Measurements from ENCODE around the gene INTS11. TPM values are rescaled to one million over a fixed set of nuclear protein-coding genes. Genes with fewer than 3 reads are reported as not detected.
"Not testable (repeated sequence)": the region's sequence is repeated elsewhere in the genome, so short reads cannot be mapped to it uniquely, and the experiment has no call there.

The INTS11 gene
- total RNA-seq, 1 donor from 2014 or later, result 94.2 TPM

DNA sequence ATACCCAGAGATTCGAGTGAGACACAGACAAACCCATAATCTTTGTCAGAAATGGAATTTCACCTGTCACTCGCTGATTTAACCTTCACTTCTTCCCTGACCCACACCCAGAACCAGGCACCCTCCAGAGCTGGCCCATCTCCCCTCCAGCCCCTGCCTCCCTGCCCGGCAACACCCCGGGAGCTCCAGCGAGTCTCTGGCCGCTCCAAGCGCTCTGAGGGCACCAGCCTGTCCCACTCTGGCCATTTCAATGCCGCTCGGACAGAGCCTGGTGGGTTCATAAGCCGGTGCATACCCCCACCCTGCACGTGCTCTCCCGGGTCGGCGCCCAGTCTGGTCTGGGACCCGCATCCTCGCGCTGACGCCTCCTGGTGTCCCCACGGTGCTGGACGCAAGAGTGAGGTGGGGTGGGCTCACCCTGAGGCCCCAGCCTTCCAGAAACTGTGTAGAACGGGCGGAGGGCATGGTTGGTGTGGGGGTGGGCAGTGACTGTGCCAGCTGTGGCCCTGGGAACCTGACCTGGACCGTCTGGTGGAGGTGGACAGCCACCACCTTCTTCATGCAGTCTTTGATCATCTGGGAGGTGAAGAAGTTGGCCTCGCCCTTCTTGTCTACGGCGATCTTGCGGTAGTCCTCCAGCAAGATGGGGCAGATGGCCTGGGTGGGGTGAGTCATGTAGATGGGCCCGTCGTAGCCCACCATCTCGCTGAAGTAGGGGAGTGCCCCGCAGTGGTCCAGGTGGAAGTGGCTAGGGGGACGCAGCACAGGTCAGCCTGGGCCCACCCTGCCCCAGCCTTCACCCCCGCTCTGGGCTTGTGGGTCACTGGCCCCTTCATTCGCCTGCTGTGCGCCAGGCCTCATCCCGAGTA, 5.4 kb downstream of the INTS11 start:
- no peak overlapping the region for H3K4me3 ChIP-seq (ENCODE audit: low read depth, low read length)
- TF ChIP-seq, protein P1, sequence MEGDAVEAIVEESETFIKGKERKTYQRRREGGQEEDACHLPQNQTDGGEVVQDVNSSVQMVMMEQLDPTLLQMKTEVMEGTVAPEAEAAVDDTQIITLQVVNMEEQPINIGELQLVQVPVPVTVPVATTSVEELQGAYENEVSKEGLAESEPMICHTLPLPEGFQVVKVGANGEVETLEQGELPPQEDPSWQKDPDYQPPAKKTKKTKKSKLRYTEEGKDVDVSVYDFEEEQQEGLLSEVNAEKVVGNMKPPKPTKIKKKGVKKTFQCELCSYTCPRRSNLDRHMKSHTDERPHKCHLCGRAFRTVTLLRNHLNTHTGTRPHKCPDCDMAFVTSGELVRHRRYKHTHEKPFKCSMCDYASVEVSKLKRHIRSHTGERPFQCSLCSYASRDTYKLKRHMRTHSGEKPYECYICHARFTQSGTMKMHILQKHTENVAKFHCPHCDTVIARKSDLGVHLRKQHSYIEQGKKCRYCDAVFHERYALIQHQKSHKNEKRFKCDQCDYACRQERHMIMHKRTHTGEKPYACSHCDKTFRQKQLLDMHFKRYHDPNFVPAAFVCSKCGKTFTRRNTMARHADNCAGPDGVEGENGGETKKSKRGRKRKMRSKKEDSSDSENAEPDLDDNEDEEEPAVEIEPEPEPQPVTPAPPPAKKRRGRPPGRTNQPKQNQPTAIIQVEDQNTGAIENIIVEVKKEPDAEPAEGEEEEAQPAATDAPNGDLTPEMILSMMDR (IDR thresholded peaks at IDR 0.05; ENCODE audit: insufficient read depth, low read length, poor library complexity, severe bottlenecking), result no peak
- no peak for DNase-seq (ENCODE audit: low read depth)
- H3K27me3 ChIP-seq (ENCODE audit: control insufficient read depth, insufficient read depth, low read length), result no peaks in the 10 kb centered on the region
- H3K36me3 ChIP-seq (ENCODE audit: control insufficient read depth, insufficient read depth, low read length), result peaks cover 2% of the 10 kb centered on the region

DNA sequence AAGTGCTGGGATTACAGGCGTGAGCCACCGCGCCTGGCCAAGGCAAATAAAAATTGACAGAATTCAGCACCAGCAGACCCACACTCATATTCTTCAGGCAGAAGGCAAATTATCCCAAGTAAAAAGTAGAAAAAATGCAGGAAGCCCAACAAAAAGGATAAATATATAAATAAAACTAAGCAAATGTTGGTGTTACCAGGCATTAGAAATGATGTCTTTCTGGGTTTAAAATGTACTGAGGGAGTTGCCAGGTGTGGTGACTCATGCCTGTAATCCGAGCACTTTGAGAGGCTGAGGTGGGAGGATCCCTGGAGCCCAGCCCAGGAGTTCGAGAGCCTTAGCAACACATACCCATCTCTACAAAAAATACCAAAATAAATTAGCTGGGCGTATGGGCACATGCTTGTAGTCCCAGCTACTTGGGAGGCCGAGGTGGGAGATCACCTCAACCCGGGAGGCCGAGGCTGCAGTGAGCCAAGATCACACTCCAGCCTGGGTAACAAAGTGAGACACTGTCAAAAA, 6.3 kb downstream of the INTS11 start:
- Histone ChIP-seq H3K36me3 (ENCODE audit: control insufficient read depth, insufficient read depth, low read length) (peaks cover 2% of the 10 kb centered on the region), H3K27me3 (ENCODE audit: control insufficient read depth, insufficient read depth, low read length) (no peaks in the 10 kb centered on the region), H3K4me3 (ENCODE audit: low read depth, low read length) (no peak overlapping the region)
- TF ChIP-seq, protein P1 (IDR thresholded peaks at IDR 0.05; ENCODE audit: insufficient read depth, low read length, poor library complexity, severe bottlenecking), result no peak
- DNase-seq (ENCODE audit: low read depth), result peak; percentile 77

DNA sequence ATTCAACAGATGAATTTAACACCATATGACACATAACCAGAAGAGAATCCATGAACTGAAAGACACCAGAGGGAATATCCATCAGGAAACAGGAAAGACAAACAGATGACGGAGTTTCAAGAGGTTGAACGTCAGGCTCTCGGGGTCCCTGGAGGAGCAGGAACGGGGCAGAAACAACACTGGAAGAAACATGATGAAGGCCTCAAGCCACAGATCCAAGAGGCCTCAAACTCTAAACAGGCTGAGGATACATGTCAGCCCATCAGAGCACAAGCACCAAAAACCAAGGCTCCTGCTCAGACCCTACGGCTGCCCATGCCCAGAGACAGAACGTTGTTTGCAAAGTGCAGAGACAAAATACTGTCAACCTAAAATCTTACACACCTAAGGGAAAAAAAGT, 7.0 kb downstream of the INTS11 start:
- Histone ChIP-seq H3K4me3 (ENCODE audit: low read depth, low read length) (no peak overlapping the region), H3K36me3 (ENCODE audit: control insufficient read depth, insufficient read depth, low read length) (peaks cover 3% of the 10 kb centered on the region), H3K27me3 (ENCODE audit: control insufficient read depth, insufficient read depth, low read length) (no peaks in the 10 kb centered on the region)
- TF ChIP-seq, protein P1 (IDR thresholded peaks at IDR 0.05; ENCODE audit: insufficient read depth, low read length, poor library complexity, severe bottlenecking), result no peak
- no peak for DNase-seq (ENCODE audit: low read depth)

DNA sequence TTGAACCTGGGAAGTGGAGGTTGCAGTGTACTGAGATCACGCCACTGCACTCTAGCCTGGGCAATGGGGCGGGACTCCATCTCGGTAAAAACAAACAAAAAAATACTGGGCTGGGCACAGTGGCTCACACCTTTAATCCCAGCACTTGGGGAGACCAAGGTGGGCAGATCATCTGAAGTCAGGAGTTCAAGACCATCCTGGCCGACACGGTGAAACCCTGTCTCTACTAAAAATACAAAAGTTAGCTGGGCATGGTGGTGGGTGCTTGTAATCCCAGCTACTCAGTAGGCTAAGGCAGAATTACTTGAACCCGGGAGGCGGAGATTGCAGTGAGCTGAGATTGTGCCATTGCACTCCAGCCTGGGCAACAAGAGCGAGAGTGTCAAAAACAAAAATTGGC, 8.3 kb downstream of the INTS11 start:
- not testable (repeated sequence) for H3K27me3 ChIP-seq (ENCODE audit: control insufficient read depth, insufficient read depth, low read length); H3K36me3 ChIP-seq (ENCODE audit: control insufficient read depth, insufficient read depth, low read length); H3K4me3 ChIP-seq (ENCODE audit: low read depth, low read length); DNase-seq (ENCODE audit: low read depth)

DNA sequence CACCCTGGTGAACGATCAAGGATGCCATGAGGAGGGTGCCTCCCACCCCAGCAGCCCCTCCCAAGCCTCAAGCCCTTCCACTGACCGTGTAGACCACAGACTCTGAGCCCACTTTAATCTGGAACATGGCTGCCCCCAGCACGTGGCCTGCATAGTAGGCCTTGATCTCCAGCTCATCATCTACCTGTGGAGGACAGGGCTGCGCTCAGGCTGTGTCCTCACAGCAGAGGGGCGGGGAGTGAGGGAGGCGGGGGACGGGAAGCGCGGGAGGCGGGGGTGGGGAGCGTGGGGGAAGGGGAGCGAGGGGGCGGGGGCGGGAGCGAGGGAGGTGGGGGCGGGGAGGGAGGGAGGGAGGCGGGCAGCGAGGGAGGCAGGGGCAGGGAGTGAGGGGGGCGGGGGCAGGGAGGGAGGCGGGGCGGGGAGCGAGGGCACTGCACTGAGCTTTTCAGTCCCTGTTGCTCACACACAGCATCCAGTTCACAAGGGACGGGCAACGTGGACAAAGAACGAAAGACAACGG, 9.0 kb downstream of the INTS11 start:
- no peak overlapping the region for H3K4me3 ChIP-seq (ENCODE audit: low read depth, low read length)
- H3K27me3 ChIP-seq (ENCODE audit: control insufficient read depth, insufficient read depth, low read length), result no peaks in the 10 kb centered on the region
- TF ChIP-seq, protein P1 (IDR thresholded peaks at IDR 0.05; ENCODE audit: insufficient read depth, low read length, poor library complexity, severe bottlenecking), result no peak
- DNase-seq (ENCODE audit: low read depth), result no peak
- peaks cover 5% of the 10 kb centered on the region for H3K36me3 ChIP-seq (ENCODE audit: control insufficient read depth, insufficient read depth, low read length)

DNA sequence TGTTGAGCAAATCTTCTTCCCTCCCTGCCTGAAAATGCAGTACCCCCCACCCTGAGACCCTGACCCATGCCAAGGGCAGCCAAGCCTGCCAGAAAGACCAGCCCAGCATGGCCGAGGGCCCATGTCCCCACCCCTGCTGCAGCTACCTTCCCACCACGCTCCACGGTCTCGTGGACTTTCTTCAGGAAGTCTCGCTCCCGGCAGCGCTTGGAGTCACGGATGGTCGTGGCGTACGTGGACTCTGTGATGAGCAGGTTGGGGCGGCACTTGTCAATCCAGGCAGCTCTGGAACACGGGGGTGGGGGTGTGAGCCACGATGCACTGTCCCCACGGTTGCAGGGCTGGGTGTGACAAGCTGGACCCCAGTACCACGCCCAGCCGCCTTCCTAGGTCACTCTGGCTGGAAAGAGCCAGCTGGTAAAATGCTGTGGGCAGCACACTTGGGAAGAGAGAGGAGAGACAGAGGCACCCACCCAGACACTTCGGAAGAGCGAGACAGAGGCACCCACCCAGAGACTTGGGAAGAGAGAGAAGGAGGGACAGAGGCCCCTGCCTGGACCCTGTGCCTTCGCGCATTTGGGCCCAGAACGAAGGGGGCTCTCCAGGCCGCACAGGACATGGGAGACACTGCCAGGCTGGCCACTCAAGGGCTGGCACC, 9.7 kb downstream of the INTS11 start:
- Histone ChIP-seq H3K4me3 (ENCODE audit: low read depth, low read length) (no peak overlapping the region), H3K36me3 (ENCODE audit: control insufficient read depth, insufficient read depth, low read length) (peaks cover 3% of the 10 kb centered on the region), H3K27me3 (ENCODE audit: control insufficient read depth, insufficient read depth, low read length) (no peaks in the 10 kb centered on the region)
- TF ChIP-seq, protein P1 (IDR thresholded peaks at IDR 0.05; ENCODE audit: insufficient read depth, low read length, poor library complexity, severe bottlenecking), result no peak
- DNase-seq (ENCODE audit: low read depth), result no peak
